AG09309 (cell line): ENCODE measurements around the gene POFUT1.
"Not testable (repeated sequence)": the region's sequence is repeated elsewhere in the genome, so short reads cannot be mapped to it uniquely, and the experiment has no call there.

Experiments used
- DNase-seq: peaks from one replicate; pipeline ENCODE4 v3.0.0-alpha.2; 2010; ENCODE audit warnings: low read depth
- H3K4me3 ChIP-seq: 2 replicates; pipeline ENCODE4 v1.5.1; 2011; ENCODE audit warnings: mild to moderate bottlenecking, low read depth, low read length, moderate library complexity; ENCODE audit not compliant: control insufficient read depth
- CTCF ChIP-seq: IDR thresholded peaks from 2 replicates; pipeline ENCODE4 v1.5.1; 2011; ENCODE audit warnings: mild to moderate bottlenecking, low read depth, low read length, inconsistent platforms; ENCODE audit not compliant: insufficient read depth, control insufficient read depth; ENCODE audit errors: missing control alignments

POFUT1 gene

GRCh38 chr20:32193996-32194395 is 13.7 kb upstream of the POFUT1 start:
- H3K4me3 ChIP-seq: no peak overlapping the region
- DNase-seq: no peak
- TF ChIP-seq CTCF: no peak

DNA sequence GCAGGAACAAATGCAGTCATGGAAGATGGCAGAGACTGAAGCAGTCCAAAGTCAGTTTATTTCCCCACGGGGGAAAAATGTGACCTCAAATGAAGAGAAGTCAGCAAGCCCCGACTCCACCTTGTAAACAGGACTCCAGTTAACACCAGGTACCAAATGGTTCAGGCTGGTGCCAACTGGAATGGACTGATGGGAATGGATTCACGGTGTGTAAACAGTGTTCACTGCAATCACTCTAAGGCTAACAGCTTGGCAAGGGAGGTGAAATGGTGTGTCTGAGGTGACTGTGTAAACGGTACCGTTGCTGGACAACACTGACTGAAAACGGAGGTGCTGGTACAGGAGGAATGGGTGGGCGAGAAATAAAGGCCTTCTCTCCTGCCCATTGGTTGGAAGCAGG is 12.1 kb upstream of the POFUT1 start:
- TF ChIP-seq CTCF: no peak
- no peak for DNase-seq
- H3K4me3 ChIP-seq: no peak overlapping the region

DNA sequence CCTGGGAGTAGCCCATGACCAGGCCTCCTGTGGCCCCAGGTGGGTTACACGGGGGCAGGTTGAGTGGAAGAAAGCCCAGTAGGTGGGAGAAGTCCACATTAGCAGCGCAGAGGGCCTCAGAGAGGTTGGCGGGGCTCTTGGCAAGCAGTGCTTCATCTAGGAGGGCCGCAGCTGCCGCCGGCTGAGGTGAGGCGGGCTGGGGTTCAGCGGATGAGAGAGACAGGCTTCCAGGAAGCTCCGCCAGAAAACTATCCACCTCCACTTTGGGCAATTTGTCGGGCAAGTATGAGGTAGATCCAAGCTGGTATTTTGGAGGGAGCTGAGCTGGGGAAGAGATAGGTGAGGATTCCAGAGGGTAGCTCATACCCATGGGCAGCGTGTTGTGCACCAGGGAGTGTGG is 11.1 kb upstream of the POFUT1 start:
- H3K4me3 ChIP-seq, DNase-seq: not testable (repeated sequence)

DNA sequence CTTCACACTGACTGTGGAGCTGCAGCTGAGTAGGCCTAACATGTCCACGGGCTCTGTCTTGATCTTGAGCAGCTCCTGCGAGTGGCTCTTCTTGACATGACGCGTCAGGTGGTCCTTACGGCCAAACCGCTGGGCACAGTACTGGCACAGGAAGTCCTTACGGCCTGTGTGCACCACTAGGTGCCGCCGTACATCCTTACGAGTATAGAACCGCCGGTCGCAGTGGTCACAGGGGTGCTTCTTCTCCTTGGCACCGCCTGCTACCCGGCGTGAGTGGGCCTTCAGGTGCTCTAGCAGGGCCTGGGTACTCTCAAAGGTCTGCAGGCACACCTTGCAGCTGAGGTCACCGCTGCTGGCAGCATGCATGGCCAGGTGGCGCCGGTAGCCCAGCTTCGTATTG is 10.5 kb upstream of the POFUT1 start:
- not testable (repeated sequence) for DNase-seq, H3K4me3 ChIP-seq

- no peak for TF ChIP-seq CTCF
- no peak overlapping the region for H3K4me3 ChIP-seq
- DNase-seq: no peak
Measured at GRCh38 chr20:32199006-32199405, 8.7 kb upstream of the POFUT1 start.

DNA sequence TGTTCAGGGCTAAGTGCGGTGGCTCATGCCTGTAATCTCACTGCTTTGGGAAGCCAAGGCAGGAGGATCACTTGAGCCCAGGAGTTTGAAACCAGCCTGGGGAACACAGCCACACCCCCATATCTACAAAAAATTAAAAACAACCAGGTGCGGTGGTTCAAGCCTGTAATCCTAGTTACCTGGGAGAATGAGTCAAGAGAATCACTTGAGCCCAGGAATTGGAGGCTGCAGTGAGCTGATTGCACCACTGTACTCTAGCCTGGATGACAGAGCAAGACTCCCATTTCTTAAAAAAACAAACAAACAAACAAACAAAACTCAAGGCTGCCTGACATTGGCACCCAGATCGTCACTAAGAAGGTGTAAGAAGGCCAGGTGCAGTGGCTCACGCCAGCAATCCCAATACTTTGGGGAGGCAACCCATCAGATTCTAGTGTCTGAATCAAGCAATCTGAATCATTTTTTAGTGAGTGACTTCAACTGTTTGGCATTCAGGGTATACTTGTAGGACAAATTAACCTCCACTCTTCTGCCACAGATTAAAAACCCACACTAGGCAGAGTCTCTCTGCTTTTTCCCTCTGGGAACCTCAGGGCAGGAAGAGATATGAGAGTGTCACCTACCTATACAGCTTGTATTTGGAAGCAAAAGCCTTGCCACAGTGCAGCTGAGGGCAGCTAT is 6.2 kb upstream of the POFUT1 start:
- no peak for TF ChIP-seq CTCF
- DNase-seq: no peak
- no peak overlapping the region for H3K4me3 ChIP-seq

GRCh38 chr20:32201977-32202363 is 5.7 kb upstream of the POFUT1 start:
- H3K4me3 ChIP-seq: no peak overlapping the region
- TF ChIP-seq CTCF: no peak
- no peak for DNase-seq
